Stimulated activated CD4-positive, alpha-beta T cell treated with anti-CD3 and anti-CD28 coated beads, Interleukin-12 subunit alpha, Interleukin-12 subunit beta, amount 100 ng/mL, for 4 hours (primary cell): ENCODE results near the gene BANP.
"Not testable (repeated sequence)": the region's sequence is repeated elsewhere in the genome, so short reads cannot be mapped to it uniquely, and the experiment has no call there.

Source experiments
- DNase-seq: peaks from one replicate; pipeline ENCODE4 v3.0.0-alpha.2; 2020

Gene BANP

DNA sequence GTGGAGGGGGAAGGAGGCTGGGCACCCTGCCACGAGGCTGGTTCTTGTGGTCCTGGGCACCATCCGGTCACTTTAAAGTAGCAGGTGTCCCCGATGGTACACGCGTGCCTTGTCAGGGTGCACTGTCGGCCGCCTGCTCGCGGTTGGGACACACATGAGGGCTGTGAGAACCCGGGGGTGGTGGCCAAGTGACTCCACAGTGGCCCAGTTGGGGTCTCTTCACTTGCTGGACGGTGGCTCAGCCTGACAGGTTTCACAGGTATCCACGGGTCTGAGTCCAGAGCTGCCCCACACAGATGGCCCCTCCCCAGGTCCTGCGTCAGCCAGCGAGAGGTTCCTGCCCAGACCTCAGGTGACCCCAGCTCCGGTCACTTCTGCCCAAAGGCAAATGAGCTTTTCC, 137.8 kb downstream of the BANP start:
- not testable (repeated sequence) for DNase-seq

DNA sequence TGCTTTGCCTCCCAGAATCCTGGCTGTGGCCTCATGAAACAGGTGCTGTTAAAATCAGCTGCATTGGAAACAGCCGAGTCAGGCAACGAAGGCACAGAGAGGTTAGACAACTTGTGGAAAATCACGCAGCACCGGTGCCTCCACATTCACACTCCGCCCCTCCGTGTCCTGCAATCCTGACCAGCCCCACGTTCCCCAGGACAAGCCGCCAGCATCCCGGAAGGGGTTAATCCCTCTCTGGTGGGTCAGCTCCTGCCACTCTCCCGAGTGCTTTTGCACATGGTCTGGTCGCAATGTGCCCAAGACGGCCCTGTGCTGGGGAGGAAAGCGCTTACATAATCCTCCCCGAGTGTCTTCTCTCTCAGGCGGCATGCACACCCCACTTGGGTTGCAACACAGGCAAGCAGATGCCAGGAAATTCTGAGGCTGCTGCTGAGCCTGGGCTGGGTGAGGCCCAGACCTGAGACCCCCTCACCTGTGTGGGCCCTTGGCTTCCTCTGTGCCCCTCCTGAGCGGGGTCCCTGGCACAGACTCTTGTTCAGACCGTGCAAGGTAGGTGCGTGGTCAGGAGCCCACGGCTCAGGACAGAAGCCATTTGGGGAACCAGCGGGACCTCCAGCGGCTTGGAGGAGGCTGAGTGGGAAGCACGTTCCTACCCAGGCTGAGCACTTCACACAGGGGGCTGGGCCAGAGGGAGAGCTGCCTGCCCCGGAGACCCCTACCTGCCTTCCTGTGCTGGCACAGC, 138.6 kb downstream of the BANP start:
- DNase-seq = not testable (repeated sequence)

DNA sequence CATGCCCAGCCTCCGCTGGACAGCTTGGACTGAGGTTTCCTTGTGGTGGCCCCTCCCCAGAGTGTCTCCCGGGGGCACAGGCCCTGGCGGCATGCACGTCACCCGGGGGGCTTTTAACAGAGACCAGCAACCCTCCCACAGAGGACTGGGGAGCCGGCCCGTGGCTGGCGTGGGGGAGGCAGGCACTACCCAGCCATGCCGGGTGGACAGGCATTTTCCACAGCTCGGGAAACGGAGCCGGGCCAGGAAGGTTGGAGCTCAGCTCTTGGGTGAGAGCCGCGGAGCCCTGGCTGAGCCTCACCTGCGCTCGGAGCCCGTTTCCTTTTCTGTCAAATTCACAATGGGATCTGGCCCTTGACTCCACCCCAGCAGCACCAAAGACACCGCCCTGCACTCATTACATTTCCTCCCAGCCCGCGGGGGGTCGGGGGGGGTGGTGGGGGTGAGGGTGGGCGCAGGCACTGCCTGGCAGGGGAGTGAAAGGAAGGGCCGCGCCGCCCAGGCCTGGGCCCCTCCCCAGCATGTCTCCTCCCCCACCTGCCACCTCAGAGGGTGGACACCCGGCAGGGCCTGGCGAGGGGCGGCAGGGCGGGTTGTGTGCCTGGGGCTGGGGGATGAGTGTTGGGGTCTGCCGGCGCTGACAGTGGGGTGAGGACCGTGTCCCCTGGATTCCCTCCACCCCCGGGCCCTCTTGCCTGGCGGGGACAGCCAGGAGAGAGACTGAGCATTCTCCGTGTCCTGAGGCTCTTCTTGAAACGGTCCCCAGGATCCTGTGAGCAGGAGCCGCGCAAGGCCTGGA, 139.3 kb downstream of the BANP start:
- DNase-seq = not testable (repeated sequence)

DNA sequence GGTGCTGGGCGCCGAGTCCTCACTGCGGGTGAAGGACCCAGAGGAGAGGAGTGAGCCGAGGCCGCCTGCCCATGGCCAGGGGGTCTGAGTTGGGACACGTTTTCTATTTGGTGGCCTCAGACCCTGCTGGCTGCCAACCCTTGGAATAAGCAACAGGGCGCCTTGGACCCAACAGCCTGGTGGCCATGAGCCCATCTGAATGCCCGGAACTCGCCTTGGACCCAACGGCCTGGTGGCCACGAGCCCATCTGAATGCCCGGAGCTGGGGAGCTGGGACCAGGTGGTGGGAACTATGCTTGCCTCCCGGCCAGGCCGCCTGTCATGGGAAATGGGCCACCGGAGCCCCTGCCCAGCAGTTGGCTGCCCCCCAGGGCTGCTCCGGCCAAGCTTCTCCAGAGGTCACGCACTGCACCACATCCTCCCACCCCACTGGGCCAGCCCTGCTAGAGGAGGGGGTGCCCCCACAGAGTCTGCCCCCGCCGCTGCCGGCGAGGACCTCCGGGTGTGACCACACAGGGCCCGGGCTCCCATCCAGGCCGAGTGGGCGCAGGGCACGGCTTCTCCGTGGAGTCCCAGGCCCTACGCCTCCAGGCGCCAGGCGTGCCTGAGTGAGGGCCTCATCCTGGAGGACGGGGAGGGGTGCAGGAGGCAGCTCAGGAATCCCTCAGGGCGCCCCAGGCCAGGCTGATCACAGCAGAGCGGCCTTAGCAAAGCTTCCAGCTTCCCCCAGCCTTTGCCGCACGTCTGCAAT, 140.2 kb downstream of the BANP start:
- not testable (repeated sequence) for DNase-seq

DNA sequence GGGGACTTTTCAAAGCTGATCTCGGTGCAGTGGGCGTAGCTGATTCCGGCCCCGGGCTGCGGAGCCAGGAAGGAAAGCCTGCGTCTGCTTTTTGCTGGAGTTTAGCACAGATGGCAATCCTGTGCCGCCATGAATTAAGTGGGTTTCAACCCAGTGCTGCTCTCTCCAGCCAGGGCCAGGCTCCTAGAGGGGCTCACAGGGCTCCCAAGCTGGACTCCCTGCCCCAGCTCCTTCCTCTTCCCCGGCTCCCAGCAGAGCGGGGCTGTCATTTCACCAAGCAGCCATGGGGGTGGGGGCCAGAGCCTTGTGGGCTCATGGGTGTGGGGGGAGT, 140.7 kb downstream of the BANP start:
- DNase-seq = not testable (repeated sequence)

DNA sequence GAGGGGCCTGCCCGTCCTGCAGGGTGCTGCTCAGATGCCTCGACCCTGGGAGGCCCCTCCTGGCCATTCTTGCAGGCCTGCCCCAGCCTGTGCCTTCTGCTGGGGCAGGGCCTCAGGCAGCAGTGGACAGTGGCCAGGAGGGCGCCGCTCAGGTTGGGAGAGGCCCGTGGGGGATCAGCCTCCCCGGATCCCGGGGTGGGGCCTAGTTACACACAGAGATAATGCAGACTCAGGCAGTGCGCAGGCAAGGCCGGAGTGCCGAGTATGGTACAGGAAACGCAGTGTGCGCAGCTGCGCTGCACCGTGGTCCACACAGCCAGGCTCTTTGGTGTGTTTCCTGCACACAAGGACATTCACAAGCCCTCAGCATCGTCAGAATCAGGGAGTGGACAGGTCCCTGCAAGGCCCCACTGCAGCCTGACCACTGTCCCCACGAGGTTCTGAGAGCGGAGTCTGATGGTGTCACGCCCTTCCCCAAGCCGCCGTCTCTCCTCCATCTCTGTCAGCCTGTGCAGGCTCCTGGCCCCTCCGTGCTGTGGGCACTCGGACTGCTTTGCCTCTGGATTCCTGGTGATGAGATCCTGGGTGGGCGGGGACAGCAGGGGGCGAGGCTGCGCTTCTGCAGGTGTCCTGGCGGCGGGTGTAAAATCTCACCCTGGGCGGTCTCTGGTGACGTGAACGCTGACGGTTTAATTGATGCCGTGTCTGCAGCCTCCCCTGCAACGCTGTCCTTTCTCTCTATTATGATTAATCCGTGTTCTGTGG, 141.7 kb downstream of the BANP start:
- not testable (repeated sequence) for DNase-seq

DNA sequence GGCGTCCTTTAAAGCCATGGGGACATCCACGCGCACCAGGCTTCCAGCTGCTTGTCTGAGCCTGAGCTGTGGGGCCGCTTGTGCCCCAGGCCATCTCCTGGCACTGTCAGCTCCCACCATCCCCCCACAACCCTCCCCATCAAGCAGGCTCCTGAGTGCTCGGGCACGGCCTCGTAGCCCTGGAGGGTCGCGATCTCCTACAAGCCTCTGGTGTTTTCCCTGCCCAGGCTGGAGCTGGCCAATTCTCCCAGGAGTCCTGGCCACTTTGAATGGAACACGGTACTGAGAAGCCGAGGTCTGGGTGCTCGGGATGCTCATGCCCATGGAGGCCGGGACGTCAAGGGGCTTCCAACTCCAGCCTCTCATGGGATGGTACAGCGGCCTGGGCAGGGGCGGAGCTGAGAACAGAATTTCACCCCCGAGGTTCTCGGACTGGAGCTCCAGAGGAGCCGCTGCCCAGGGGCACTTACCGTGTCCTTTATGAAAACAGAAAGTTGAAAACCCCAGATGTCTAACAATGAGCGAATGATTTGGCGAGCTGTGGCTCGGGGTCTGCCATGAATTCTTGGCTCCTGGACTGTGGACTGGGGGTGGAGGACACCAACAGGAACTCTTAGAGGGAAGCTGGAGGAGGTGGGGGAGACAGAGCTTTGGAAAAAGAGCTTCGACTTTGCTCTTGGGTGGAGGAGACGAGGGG, 142.5 kb downstream of the BANP start:
- DNase-seq = not testable (repeated sequence)

DNA sequence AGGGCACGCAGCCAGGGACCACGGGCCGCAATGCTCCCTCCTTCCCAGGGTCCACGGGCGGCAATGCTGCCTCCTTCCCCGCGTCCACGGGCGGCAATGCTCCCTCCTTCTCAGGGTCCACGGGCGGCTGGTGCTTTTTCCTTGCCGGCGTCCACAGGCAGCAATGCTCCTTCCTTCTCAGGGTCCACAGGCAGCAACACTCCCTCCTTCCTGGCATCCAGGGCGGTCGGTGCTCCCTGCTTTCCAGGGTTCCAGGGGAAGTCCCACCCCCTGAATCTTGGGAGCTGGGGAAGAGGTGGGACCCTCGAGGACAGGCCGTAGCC, 143.0 kb downstream of the BANP start:
- not testable (repeated sequence) for DNase-seq

DNA sequence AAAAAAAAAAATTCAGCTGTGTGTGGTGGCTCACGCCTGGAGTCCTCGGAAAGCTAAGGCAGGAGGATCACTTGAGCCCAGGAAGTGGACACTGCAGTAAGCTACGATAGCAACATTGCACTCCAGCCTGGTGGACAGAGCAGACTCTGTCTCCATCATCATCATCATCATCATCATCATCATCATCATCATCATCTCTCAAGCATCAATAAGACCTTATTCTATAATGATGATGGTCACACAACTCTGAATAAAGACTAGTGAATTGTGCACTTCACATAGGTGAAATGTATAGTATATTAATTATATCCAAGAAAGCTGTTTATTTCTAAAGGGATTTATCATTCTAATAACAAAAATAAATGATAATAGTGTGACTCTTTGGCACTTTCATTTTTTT, 143.7 kb downstream of the BANP start:
- not testable (repeated sequence) for DNase-seq

DNA sequence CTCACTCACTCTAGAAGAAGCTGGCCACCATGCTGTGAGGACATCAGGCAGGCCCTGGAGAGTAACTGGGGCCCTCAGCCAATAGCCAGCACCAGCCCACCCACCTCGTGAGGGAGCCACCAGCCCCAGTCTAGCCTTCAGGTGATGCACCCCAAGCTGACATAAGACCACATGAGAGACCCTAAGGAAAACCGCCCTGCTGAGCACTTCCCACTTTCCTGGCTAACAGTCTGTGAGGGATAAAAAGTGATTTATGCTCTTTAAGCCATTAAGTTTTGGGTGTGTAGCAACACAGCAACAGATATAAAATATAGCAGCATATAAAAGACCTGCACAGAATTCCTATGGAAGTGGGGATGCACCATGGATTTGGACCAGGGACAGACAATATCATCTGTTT, 145.4 kb downstream of the BANP start:
- DNase-seq = not testable (repeated sequence)

DNA sequence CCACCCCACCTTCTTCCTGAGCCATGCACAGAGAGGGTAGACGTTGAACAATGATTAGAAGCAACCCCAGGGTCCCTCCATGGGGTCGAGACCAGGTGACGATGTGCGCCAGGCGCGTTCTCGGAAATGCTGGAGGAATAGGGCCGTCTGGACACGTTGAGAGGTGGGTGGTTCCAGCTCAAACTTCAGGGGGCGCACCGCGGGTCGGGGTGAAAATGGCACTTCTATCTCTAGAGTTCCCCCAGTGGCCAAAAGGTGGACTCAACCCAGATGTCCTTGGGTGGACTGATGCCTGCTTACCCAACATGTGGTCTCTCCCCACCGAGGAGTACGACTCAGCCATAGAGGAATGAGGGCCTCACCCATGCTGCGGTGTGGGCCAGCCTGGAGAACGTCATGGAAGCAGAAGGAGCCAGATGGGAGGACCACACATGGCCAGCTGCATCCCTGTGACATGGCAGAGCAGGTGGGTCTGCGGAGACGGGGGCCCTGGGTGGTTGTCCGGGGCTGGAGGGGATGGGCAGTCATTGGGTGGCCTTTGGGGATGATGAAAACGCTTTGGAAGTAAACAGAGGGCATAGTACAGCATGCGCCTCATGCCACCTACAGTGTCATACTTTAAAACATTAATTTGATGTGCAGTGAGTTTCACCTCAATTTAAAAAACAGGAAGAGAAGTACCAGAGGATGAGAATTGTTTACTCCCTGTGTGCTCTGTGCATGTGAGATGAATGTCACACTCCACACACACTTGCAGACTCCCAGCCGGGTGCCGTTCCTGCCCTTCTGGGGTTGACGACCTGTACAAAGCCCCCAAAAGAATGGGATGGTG, 147.7 kb downstream of the BANP start:
- not testable (repeated sequence) for DNase-seq

DNA sequence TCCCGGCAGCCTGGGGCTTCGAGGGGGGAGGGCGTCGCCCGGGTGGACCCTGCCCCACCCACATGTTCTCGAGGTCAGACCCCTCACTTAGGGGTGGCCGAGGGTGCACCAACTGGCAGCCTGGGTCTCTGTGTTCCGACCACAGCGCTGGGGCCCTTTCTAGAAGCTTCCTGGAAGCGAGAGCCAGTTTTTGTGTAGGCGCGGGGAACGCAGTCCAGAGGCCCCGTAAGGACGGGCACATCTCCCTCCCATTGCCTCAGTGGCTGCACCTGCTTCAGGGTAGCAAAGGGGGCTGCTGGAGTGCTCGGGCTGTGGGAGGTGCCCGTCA, 148.3 kb downstream of the BANP start:
- no peak for DNase-seq

DNA sequence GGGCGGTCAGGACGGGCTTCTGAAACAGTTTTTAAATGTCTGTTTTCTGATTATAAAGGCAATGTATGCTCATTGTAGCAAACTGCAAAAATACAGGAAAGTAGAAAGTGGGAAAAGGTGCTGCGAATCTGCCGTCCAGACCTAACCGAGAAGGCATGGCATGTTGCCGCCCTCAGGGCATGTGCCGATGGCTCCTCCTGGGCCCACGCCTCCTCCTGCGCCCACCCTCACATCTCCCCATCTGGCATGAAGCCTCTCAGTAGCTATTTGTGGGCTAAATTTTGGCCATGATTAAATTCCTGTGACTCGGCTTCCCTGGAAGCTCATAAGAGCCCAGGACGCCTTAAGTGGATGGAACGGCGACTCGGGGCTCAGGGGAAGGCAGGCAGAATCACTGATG, 148.7 kb downstream of the BANP start:
- not testable (repeated sequence) for DNase-seq

DNA sequence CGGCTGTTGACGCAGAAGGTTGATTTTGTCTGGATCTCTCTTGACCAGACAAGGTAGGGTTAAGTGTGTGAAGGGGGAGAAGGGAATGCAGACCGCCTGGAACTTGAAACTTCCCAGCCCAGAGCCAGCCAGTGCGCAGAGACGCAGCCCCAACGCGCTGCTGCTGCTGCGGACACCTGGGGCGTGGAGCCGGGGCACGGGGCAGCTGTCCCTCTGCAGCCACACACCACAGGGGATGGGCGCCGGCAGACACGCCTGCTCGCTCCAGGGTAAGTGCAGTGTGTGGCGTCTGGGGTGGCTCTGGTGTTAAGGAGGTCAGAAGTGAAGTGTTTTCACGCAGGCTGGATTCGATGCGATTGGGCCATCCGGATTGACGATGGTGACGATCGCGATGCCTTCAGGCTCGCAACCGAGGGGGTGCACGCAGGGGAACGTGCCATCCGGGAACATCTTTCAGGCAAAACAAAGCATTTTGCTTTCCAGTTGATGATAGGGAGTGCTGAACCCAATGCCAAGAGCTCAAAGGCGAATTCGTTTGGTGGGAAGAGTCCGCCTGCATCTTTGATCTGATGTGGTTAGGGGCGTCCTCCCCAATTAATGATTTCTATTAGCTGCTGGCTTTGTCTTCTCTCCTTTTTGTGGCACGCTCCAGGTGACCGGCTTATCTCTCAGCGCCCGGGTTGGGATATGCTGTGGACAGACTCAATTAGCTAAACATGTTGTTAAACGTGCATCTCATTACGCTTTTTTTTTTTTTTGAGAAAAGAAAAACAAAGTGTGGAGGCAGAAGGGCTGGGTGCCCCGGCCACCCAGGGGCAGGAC, 149.8 kb downstream of the BANP start:
- DNase-seq = not testable (repeated sequence)

DNA sequence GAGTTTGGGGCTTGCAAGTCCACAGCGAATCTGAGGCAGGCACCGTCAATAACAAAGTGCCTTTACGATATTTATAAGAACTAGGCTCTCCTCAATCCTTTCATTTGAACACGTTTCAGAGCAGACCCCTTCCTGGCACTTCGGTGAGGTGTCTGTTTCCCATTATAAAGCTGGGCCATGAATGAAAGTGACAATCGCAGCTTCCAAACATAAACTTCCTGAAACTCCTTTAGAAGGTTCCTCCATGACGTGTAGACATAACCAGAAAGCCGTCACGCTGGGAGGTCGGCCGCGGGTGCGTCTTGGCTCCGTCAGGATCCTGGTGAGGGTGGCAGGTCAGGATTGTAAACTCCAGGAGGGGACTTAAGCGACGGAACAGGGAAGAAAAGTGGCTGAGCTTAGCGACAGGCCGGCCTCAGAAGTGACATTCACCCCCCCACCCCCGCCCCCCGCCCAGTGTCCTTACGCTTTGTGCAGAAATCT, 150.4 kb downstream of the BANP start:
- not testable (repeated sequence) for DNase-seq

DNA sequence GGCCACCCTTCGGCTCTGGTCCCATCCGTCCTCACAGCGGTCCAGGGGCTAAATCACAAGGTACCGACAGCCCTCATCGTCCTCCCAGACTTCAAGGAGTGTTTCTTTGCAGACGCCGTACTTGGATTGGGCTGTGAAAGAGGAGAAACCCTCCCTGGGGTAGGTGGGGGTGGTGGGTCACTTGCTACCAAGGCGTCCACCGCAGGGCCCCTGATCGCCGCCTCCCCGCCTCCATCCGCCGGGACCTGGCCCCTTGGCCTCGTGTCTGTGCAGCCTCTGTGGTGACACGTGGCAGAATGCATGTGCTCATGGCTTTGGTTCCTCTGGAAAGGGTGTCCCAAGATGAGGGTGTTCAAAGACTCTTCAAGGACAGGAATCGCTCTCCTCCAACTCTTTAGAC, 151.4 kb downstream of the BANP start:
- DNase-seq = no peak

DNA sequence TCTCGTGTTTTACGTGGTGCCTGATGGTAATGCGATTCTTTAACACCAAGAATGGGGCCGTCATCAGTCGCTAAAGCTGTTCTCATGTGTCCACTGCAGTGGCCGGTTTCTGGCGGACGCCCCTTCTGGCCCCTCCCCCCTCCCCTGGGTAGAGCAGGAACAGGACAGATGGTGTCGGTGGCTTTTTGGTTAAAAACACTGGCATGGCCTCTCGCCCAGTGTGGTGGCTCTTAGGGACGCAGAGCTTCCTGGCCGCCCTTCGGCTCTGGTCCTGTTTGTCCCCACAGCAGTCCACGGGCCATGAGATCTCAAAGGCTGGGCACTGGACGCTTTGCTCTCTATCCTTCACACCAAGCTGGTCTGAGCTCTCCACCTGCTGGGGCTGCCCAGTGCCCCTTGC, 151.8 kb downstream of the BANP start:
- no peak for DNase-seq

DNA sequence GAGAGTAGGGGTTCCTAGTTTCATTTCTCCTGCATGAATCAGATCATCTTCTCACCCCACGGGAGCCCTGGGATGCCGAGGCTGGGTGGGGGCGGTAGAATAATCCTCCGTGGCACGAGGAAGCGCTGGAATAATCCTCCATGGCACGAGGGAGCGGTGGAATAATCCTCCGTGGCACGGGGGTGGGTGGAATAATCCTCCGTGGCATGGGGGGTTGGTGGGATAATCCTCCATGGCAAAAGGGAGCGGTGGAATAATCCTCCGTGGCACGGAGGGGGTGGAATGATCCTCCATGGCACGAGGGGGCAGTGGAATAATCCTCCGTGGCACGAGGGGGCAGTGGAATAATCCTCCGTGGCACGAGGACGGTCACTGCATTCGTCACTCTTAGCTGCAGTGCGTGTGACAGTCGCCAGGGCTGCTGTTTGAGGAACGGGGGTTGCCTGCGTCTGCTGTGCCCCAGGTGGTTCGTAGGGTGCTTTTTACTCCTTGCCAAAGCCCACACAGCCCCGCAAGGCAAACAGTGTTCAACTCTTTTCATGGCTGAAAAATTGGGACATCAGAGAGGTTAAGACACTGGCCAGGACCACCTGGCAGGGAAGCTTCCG, 152.5 kb downstream of the BANP start:
- no peak for DNase-seq

DNA sequence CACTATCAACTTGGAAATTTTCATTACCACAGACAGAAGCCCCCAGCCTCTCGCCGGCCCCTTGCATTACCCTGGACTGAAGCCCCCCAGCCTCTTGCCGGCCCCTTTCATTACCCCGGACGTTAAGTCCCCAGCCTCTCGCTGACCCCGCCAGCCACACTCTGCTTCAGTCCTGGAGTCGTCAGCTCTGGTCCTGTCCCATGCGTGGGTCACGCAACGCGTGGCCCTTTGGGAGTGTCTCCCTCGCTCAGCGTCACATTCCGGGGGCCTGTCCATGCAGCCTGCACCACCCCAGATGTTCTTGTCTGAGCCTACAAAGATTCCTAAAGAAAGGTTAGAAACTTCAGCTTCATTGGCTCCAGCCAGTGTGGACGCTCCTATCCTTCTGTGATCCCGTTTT, 153.1 kb downstream of the BANP start:
- DNase-seq = not testable (repeated sequence)

DNA sequence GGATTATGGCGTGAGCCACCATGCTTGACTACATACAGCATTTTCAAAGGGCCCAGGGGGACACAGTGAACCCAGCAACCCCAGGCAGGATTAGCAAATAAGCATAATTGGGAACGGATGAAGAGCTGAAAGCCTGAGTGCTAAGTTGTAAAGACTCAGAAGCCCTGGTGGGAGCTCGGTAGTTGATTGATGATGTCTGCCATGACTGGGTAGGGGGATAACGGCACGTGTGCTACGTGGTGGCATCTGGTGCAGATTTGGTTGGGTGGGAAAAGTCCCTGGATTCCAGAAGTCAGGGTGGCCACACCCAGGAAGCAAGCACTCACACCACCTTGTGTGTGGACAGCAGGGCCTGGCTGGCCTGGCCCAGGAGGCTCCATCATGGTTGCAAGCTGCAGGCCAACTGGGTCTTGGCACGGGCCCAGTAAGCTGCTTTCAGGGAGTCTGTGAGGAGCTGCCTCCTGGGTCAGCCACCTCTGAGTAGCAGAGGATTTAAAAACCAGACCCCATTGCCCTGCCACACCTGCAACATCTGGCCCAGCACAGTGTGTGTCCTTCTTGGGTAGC, 154.4 kb downstream of the BANP start:
- not testable (repeated sequence) for DNase-seq
